ENCODE measurements around the gene HEXIM1.

Gene HEXIM1

GRCh38 chr17:45201457-45201856 is 53.2 kb downstream of the HEXIM1 start:
- TF ChIP-seq EGR1 (IDR thresholded peaks at IDR 0.05) = no peak
- no peak for TF ChIP-seq TCF12 (IDR thresholded peaks at IDR 0.05; ENCODE audit: low read depth)
- no peak for TF ChIP-seq EP300 (IDR thresholded peaks at IDR 0.05; ENCODE audit: borderline replicate concordance)
- TF ChIP-seq REST (IDR thresholded peaks at IDR 0.05; ENCODE audit: low read depth) = no peak
- TF ChIP-seq NFIC (IDR thresholded peaks at IDR 0.05) = no peak
- TF ChIP-seq YY1 (IDR thresholded peaks at IDR 0.05; ENCODE audit: low read depth) = no peak
- TF ChIP-seq TEAD4 (IDR thresholded peaks at IDR 0.05) = no peak
- no peak for TF ChIP-seq RAD21 (IDR thresholded peaks at IDR 0.05; ENCODE audit: low read depth)

All from Ishikawa (cell line).